ENCODE data around the gene SLC22A4. TPM values are rescaled to one million over a fixed set of nuclear protein-coding genes. Genes with fewer than 3 reads are reported as not detected.

Gene SLC22A4
- total and polyA plus RNA-seq, 2 donors (not counting 1 experiment from before 2014, with no cell fraction given), result 0.18 TPM; not detected in 1

- H3K79me2 ChIP-seq (ENCODE audit: control insufficient read depth, insufficient read depth, low read length), result no peaks in the 10 kb centered on the region
Observed at GRCh38 chr5:132375957-132376356, 81.8 kb downstream of the SLC22A4 start.

More at GRCh38 chr5:132375957-132376356, 81.8 kb downstream of the SLC22A4 start:
- Histone ChIP-seq H3K4me2 (replicated peaks; ENCODE audit: low read depth, low read length, poor library complexity, severe bottlenecking) (no peak overlapping the region), H2AFZ (ENCODE audit: insufficient read depth, low read depth, low read length, poor library complexity, severe bottlenecking) (no peak overlapping the region), H3K9me3 (ENCODE audit: control extremely low read depth in 1 of 3, control insufficient read depth in 2 of 3, insufficient read depth in 1 of 3, low read length in 2 of 3) (no peaks in the 10 kb centered on the region), H3K27me3 (replicated peaks in 1 of 4; ENCODE audit: control extremely low read depth in 1 of 4, control insufficient read depth in 3 of 4, insufficient read depth in 4 of 4, low read length in 3 of 4) (no peaks in the 10 kb centered on the region), H3K27ac (ENCODE audit: low read length in 2 of 2) (no peak overlapping the region), H4K20me1 (ENCODE audit: control insufficient read depth, insufficient read depth, low read length, poor library complexity, severe bottlenecking) (no peaks in the 10 kb centered on the region), H3K4me3 (ENCODE audit: control extremely low read depth in 1 of 5, extremely low read depth in 1 of 5, insufficient read depth in 1 of 5, low read depth in 2 of 5, low read length in 4 of 5) (no peak overlapping the region), H3K4me1 (ENCODE audit: control insufficient read depth in 2 of 2, insufficient read depth in 2 of 2, low read length in 2 of 2) (no peaks in the 10 kb centered on the region), H3K36me3 (replicated peaks in 1 of 2; ENCODE audit: control extremely low read depth in 1 of 2, control insufficient read depth in 1 of 2, extremely low read depth in 1 of 2, insufficient read depth in 2 of 2, low read length in 1 of 2) (no peaks in the 10 kb centered on the region), H3K9ac (ENCODE audit: low read length) (no peak overlapping the region)
- POLR2A ChIA-PET, result no interaction called here
- 100% methylated on average over 2 of the region's 3 CpGs for WGBS (ENCODE audit: insufficient coverage)
- peaks cover 8% of the 10 kb centered on the region for H3K4me1 Mint-ChIP-seq
- no peak overlapping the region for H3K27ac Mint-ChIP-seq
- H3K27me3 Mint-ChIP-seq, result no peaks in the 10 kb centered on the region
- no peak for DNase-seq
- no peaks in the 10 kb centered on the region for H3K9me3 Mint-ChIP-seq (ENCODE audit: insufficient read depth)
- H3K4me3 Mint-ChIP-seq, result no peak overlapping the region
- CTCF ChIA-PET, result interaction anchor here (0.6 to 2.5 kb wide), 3 partner anchors 125 to 860 kb away, joined by 3 to 5 read pairs (median 4); no protein-coding TSS in a partner anchor
- ATAC-seq (ENCODE audit: low read depth), result no peak
- TF ChIP-seq EZH2 (IDR thresholded peaks at IDR 0.05; ENCODE audit: borderline replicate concordance, insufficient read depth, low read depth, low read length, poor library complexity, severe bottlenecking) (no peak), CTCF (IDR thresholded peaks at IDR 0.05) (no peak)
- intact Hi-C loops (cut with micrococcal nuclease), result no loop called here
